Measurements from ENCODE around the gene PLCL2. TPM values are rescaled to one million over a fixed set of nuclear protein-coding genes. Genes with fewer than 3 reads are reported as not detected.

Gene PLCL2
- total and polyA plus RNA-seq, 8 donors = 1.8 to 12.1 (median 7.4) TPM

- Histone ChIP-seq H3K4me3 (no peak overlapping the region), H3K9me3 (no peaks in the 10 kb centered on the region), H3K4me1 (no peaks in the 10 kb centered on the region), H3K27me3 (no peaks in the 10 kb centered on the region), H3K27ac (no peak overlapping the region), H3K36me3 (peaks cover 0 to 2% (median 0%) of the 10 kb centered on the region in 3 donors)
- intact Hi-C loops (cut with DNase I) = no loop called here
- TF ChIP-seq CTCF (IDR thresholded peaks at IDR 0.05) = no peak
- FAIRE-seq (no peak), DNase-seq (no peak), ATAC-seq (peak in 3 of 4 donors; percentile 27 to 84 (median 74))
- WGBS, 2 donors = 92% methylated on average over 7 of the region's 7 CpGs
Observed at GRCh38 chr3:17078926-17079465, 194.2 kb downstream of the PLCL2 start.

- intact Hi-C loops (cut with DNase I) = no loop called here
- Histone ChIP-seq H3K36me3 (peaks cover 0 to 2% (median 0%) of the 10 kb centered on the region in 3 donors), H3K4me1 (no peaks in the 10 kb centered on the region)
Observed at GRCh38 chr3:17079933-17080332, 195.2 kb downstream of the PLCL2 start.

DNA sequence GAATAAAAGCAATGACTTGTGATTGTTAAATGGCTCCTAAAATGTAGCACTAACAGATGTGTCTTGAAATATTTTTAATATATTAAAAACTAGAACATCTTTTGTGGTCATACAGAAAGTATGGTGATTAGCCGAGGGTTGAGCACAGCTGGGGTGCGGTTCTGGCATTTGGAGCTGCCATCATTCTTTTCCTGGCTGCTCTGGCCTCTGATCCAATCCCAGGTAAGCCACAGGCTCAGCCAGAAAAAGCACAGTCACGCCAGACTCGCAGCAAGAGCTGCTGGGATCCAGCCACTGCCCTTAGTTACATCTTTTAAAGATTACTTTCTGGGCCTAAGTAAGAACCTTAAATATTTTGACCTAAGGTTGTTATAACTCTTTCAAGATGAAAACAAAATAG lies 196.8 kb downstream of the PLCL2 start:
- WGBS, 2 donors = 92 to 96% methylated on average over 4 of the region's 4 CpGs
- Histone ChIP-seq H3K9me3 (no peaks in the 10 kb centered on the region), H3K27ac (no peak overlapping the region), H3K4me1 (no peaks in the 10 kb centered on the region), H3K36me3 (peaks cover 0 to 2% (median 0%) of the 10 kb centered on the region in 3 donors), H3K4me3 (no peak overlapping the region), H3K27me3 (no peaks in the 10 kb centered on the region)
- FAIRE-seq = no peak
- no peak for ATAC-seq
- intact Hi-C loops (cut with DNase I) = no loop called here
- no peak for TF ChIP-seq CTCF (IDR thresholded peaks at IDR 0.05)
- no peak for DNase-seq

More at GRCh38 chr3:17079933-17080332, 195.2 kb downstream of the PLCL2 start:
- FAIRE-seq (no peak), DNase-seq (no peak), ATAC-seq (no peak)
- Histone ChIP-seq H3K27me3 (no peaks in the 10 kb centered on the region), H3K4me3 (no peak overlapping the region), H3K27ac (no peak overlapping the region), H3K9me3 (no peaks in the 10 kb centered on the region)
- WGBS, 2 donors = 92 to 95% methylated on average over 6 of the region's 6 CpGs
- no peak for TF ChIP-seq CTCF (IDR thresholded peaks at IDR 0.05)

- DNase-seq (no peak), ATAC-seq (no peak), FAIRE-seq (no peak)
- intact Hi-C loops (cut with DNase I) = no loop called here
- Histone ChIP-seq H3K4me1 (no peaks in the 10 kb centered on the region), H3K9me3 (no peaks in the 10 kb centered on the region), H3K27ac (no peak overlapping the region), H3K36me3 (peaks cover 0 to 12% (median 2%) of the 10 kb centered on the region in 3 donors), H3K4me3 (no peak overlapping the region), H3K27me3 (no peaks in the 10 kb centered on the region)
- WGBS, 2 donors = 99% methylated on average over 4 of the region's 4 CpGs
- TF ChIP-seq CTCF (IDR thresholded peaks at IDR 0.05) = no peak
Observed at GRCh38 chr3:17087509-17087908, 202.8 kb downstream of the PLCL2 start.

- 90 to 93% methylated on average over 3 of the region's 3 CpGs for WGBS, 2 donors
- DNase-seq = no peak
- ATAC-seq = no peak
- Histone ChIP-seq H3K4me1 (no peaks in the 10 kb centered on the region), H3K27ac (no peak overlapping the region), H3K36me3 (peaks cover 0 to 12% (median 2%) of the 10 kb centered on the region in 3 donors), H3K9me3 (no peaks in the 10 kb centered on the region), H3K27me3 (no peaks in the 10 kb centered on the region), H3K4me3 (no peak overlapping the region)
- intact Hi-C loops (cut with DNase I) = no loop called here
- no peak for TF ChIP-seq CTCF (IDR thresholded peaks at IDR 0.05)
- FAIRE-seq = no peak
Observed at GRCh38 chr3:17088017-17088416, 203.3 kb downstream of the PLCL2 start.
